K562 (cell line): ENCODE measurements around the gene ANKS1B. TPM values are rescaled to one million over a fixed set of nuclear protein-coding genes. Genes with fewer than 3 reads are reported as not detected.

Experiments used
- ATAC-seq: fragments of 200-7000 bp; cut with Tn5 transposase; 3 replicates; pipeline ENCODE4 v1.9.1; 2020; ENCODE audit warnings: moderate library complexity
- BruUV-seq: library from RNA; stranded (reverse); fragments of 400-500 nt; replicated peaks from 2 replicates; lab custom pipeline; 2021; lab: Mats Ljungman, UMichigan
- CTCF ChIA-PET: fragments of 300-600 bp; formaldehyde crosslinking; extraction: SDS; loops from one replicate; lab custom pipeline; 2021; ENCODE audit warnings: low intra/inter-chr PET ratio; lab: Yijun Ruan, JAX
- POLR2A ChIA-PET: fragments of 300-600, 350-650 bp; sonication (Branson Sonifier 250); formaldehyde crosslinking; extraction: SDS; loops from one replicate; lab custom pipeline; 2021; ENCODE audit warnings: antibody characterized with exemption, inconsistent platforms; lab: Yijun Ruan, JAX
- DNase-seq, 4 experiments: peaks; one replicate each; pipeline versions ENCODE4 v3.0.0 to v3.0.0-alpha.2; 2011 to 2018; ENCODE audit warnings: low spot score in 3 of 4, mixed read lengths in 3 of 4; ENCODE audit errors: extremely low read depth in 1 of 4
- FAIRE-seq: peaks from 2 replicates; lab custom pipeline; 2011; peaks lifted over from hg19 to GRCh38; lab: Jason Lieb, UNC
- H2AFZ ChIP-seq: 2 replicates; pipeline ENCODE4 v1.6.0; 2011; ENCODE audit warnings: low read depth, low read length, control low read depth, inconsistent platforms
- H3K27ac ChIP-seq: fragments of 200-600 bp; 3 replicates; pipeline ENCODE4 v1.8.0; 2011; ENCODE audit warnings: low read depth, mild to moderate bottlenecking, control low read depth, inconsistent platforms, low read length, moderate library complexity, mixed read lengths; ENCODE audit errors: extremely low read depth
- H3K27me3 ChIP-seq, 2 experiments: fragments of 300-600 bp in 1 of 2; 2 replicates in 1 of 2; 3 replicates in 1 of 2; pipeline versions ENCODE4 v1.6.0 to v1.8.0; 2011; ENCODE audit warnings: inconsistent platforms in 2 of 2, low read length in 2 of 2, mild to moderate bottlenecking in 1 of 2, mixed read lengths in 1 of 2, moderate library complexity in 1 of 2; ENCODE audit not compliant: control insufficient read depth in 2 of 2, insufficient read depth in 2 of 2
- H3K36me3 ChIP-seq: fragments of 300-600 bp; 3 replicates; pipeline ENCODE4 v1.8.0; 2011; ENCODE audit warnings: mild to moderate bottlenecking, low read length, inconsistent platforms; ENCODE audit not compliant: control insufficient read depth, insufficient read depth
- H3K4me1 ChIP-seq, 2 experiments: fragments of 200-600 bp in 1 of 2; replicated peaks in 1 of 2; 2 replicates in 1 of 2; 3 replicates in 1 of 2; pipeline versions ENCODE4 v1.5.1 to v1.8.0; 2011; ENCODE audit warnings: inconsistent platforms in 2 of 2, low read length in 2 of 2, mild to moderate bottlenecking in 1 of 2, mixed read lengths in 1 of 2, moderate library complexity in 1 of 2; ENCODE audit not compliant: control insufficient read depth in 2 of 2, insufficient read depth in 2 of 2
- H3K4me2 ChIP-seq: 2 replicates; pipeline ENCODE4 v1.6.1; 2011; ENCODE audit warnings: low read length, control low read depth, inconsistent platforms, mixed read lengths; ENCODE audit not compliant: insufficient read depth
- H3K4me3 ChIP-seq: fragments of 200-600 bp; sonication (generic), shearing (Covaris generic); 2 replicates; pipeline ENCODE4 v1.5.1; 2016; ENCODE audit warnings: control low read depth, inconsistent platforms
- H3K79me2 ChIP-seq: fragments of 200-600 bp; 3 replicates; pipeline ENCODE4 v1.8.0; 2011; ENCODE audit warnings: low read length, inconsistent platforms; ENCODE audit not compliant: control insufficient read depth, insufficient read depth
- H3K9ac ChIP-seq, 2 experiments: 2 replicates each; pipeline versions ENCODE4 v1.6.0 to v1.6.1; 2011; ENCODE audit warnings: low read depth in 2 of 2, low read length in 2 of 2, control low read depth in 1 of 2, inconsistent platforms in 1 of 2, mild to moderate bottlenecking in 1 of 2, mixed read lengths in 1 of 2; ENCODE audit not compliant: insufficient read depth in 1 of 2
- H3K9me1 ChIP-seq: one replicate; pipeline ENCODE4 v1.6.0; 2011; ENCODE audit warnings: inconsistent platforms, mild to moderate bottlenecking, low read length, moderate library complexity; ENCODE audit not compliant: control insufficient read depth, insufficient read depth
- H3K9me3 ChIP-seq: replicated peaks from 2 replicates; pipeline ENCODE4 v1.5.1; 2011; ENCODE audit warnings: low read depth, low read length, inconsistent platforms; ENCODE audit not compliant: control insufficient read depth, insufficient read depth
- H4K20me1 ChIP-seq: replicated peaks from 2 replicates; pipeline ENCODE4 v1.6.1; 2011; ENCODE audit warnings: low read length, inconsistent platforms, mixed read lengths; ENCODE audit not compliant: control insufficient read depth, insufficient read depth
- BHLHE40 ChIP-seq: IDR thresholded peaks from 2 replicates; pipeline ENCODE4 v1.6.1; 2011; ENCODE audit warnings: low read length, improper control_type of control experiment
- CBFA2T3 ChIP-seq: fragments of 450-650 bp; IDR thresholded peaks from 2 replicates; pipeline ENCODE4 v1.6.1; 2017
- HOXB6 ChIP-seq: fragments of 250-450 bp; sonication (Bioruptor Pico); IDR thresholded peaks from 2 replicates; pipeline ENCODE4 v1.5.1; 2022; ENCODE audit warnings: mild to moderate bottlenecking, borderline replicate concordance
- PCBP1 ChIP-seq: fragments of 200-400 bp; formaldehyde crosslinking; IDR thresholded peaks from 2 replicates; pipeline ENCODE4 v1.6.1; 2018; ENCODE audit warnings: mild to moderate bottlenecking, low read depth, low read length; ENCODE audit not compliant: poor library complexity, severe bottlenecking
- RFX1 ChIP-seq: fragments of 450-650 bp; IDR thresholded peaks from 2 replicates; pipeline ENCODE4 v1.6.1; 2016; ENCODE audit warnings: mild to moderate bottlenecking, moderate library complexity
- WGBS: fragments of 100-300 bp; shearing (Covaris generic); methylation state at CpG from one replicate; pipeline ENCODE4 v1.1.6; 2016; ENCODE audit warnings: low coverage, mixed read lengths; ENCODE audit not compliant: insufficient coverage; ENCODE audit errors: missing lambda C conversion rate; 5-methylcytosine and 5-hydroxymethylcytosine counted together
- in situ Hi-C: fragments of 300-500 bp; cut with MboI; formaldehyde crosslinking; loops from 4 replicates; pipeline ENCODE4 v1.15.0; 2018; ENCODE audit warnings: inconsistent platforms, mixed read lengths
- intact Hi-C: fragments of 100-400 bp; cut with micrococcal nuclease; formaldehyde crosslinking; loops from 2 replicates; pipeline ENCODE4 v1.14.2; 2022
- polyA plus RNA-seq, 8 experiments: library from polyadenylated mRNA; depleted of rRNA in 4 of 8; stranded (reverse) in 5 of 8; unstranded in 3 of 8; fragments of >200 nt; fragmentation: Nextera tagmentation in 2 of 8; fragmentation: Illumina TruSeq in 1 of 8; extraction: Ambion mirVana in 2 of 8; extraction: Trizol in 1 of 8; gene quantifications; 2 replicates each; pipeline versions ENCODE4 v1.2.1 to v1.2.3, GENCODE V29; 2011 to 2014; ENCODE audit warnings: inconsistent platforms in 1 of 8, missing spikeins in 1 of 8
- total RNA-seq, 7 experiments: library from RNA; depleted of rRNA in 6 of 7; stranded (reverse); fragments of >200 nt in 6 of 7; fragmentation: Illumina TruSeq in 2 of 7; extraction: Trizol in 2 of 7; gene quantifications; 2 replicates each; pipeline versions ENCODE4 v1.2.1 to v1.2.3, GENCODE V29; 2011 to 2021; ENCODE audit warnings: low replicate concordance in 1 of 7
- TF ChIP-seq, protein P1 (sequence below): fragments of 200-800 bp; sonication (Bioruptor generic); IDR thresholded peaks from 2 replicates; pipeline ENCODE4 v1.6.1; 2016; ENCODE audit warnings: missing genetic modification characterization, missing compliant biosample characterization

The ANKS1B gene
- total and polyA plus RNA-seq, 9 of the 15 experiments (the other 6 are each of a cell fraction or from before 2014, with no cell fraction given): 0.04 to 0.47 (median 0.28) TPM; not detected in 4

DNA sequence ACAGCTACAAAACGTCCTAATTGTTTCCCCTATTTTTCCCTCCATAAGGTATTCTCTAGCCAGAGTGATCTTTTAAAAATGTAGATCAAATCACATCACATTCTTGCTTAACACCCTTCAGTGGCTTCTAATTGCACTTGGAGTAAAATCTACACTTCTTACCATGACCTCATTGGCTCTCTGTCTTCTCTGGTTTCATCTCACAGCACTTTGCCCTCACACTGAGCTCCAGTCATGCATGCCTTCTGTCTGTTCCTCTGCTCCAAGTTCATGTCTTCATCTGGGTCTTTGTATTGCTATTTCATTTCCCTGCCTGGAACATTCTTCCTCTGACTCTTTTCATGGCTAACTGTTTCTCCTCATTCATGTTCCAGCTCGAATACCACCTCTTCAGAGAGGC is 557.6 kb downstream of the ANKS1B start:
- Histone ChIP-seq H3K4me1 (no peaks in the 10 kb centered on the region), H3K4me3 (no peak overlapping the region), H3K27me3 (no peaks in the 10 kb centered on the region), H3K27ac (no peak overlapping the region), H3K36me3 (no peaks in the 10 kb centered on the region), H4K20me1 (no peaks in the 10 kb centered on the region), H3K4me2 (no peak overlapping the region), H2AFZ (no peak overlapping the region), H3K9me3 (no peaks in the 10 kb centered on the region), H3K9ac (no peak overlapping the region), H3K9me1 (no peaks in the 10 kb centered on the region), H3K79me2 (no peaks in the 10 kb centered on the region)
- ChIA-PET POLR2A (no interaction called here), CTCF (interaction anchor here (0.5 kb wide), 1 partner anchor 15 kb away, joined by 3 read pairs; no protein-coding TSS in a partner anchor)
- ATAC-seq: no peak
- TF ChIP-seq, protein P1, sequence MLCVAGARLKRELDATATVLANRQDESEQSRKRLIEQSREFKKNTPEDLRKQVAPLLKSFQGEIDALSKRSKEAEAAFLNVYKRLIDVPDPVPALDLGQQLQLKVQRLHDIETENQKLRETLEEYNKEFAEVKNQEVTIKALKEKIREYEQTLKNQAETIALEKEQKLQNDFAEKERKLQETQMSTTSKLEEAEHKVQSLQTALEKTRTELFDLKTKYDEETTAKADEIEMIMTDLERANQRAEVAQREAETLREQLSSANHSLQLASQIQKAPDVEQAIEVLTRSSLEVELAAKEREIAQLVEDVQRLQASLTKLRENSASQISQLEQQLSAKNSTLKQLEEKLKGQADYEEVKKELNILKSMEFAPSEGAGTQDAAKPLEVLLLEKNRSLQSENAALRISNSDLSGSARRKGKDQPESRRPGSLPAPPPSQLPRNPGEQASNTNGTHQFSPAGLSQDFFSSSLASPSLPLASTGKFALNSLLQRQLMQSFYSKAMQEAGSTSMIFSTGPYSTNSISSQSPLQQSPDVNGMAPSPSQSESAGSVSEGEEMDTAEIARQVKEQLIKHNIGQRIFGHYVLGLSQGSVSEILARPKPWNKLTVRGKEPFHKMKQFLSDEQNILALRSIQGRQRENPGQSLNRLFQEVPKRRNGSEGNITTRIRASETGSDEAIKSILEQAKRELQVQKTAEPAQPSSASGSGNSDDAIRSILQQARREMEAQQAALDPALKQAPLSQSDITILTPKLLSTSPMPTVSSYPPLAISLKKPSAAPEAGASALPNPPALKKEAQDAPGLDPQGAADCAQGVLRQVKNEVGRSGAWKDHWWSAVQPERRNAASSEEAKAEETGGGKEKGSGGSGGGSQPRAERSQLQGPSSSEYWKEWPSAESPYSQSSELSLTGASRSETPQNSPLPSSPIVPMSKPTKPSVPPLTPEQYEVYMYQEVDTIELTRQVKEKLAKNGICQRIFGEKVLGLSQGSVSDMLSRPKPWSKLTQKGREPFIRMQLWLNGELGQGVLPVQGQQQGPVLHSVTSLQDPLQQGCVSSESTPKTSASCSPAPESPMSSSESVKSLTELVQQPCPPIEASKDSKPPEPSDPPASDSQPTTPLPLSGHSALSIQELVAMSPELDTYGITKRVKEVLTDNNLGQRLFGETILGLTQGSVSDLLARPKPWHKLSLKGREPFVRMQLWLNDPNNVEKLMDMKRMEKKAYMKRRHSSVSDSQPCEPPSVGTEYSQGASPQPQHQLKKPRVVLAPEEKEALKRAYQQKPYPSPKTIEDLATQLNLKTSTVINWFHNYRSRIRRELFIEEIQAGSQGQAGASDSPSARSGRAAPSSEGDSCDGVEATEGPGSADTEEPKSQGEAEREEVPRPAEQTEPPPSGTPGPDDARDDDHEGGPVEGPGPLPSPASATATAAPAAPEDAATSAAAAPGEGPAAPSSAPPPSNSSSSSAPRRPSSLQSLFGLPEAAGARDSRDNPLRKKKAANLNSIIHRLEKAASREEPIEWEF (CRISPR knock-in tag): no peak
- TF ChIP-seq PCBP1: no peak
- no peak for TF ChIP-seq RFX1
- no peak for TF ChIP-seq CBFA2T3
- no peak for TF ChIP-seq BHLHE40
- TF ChIP-seq HOXB6 (CRISPR knock-in tag): no peak
- in situ Hi-C loops (no loop called here), intact Hi-C loops (no loop called here)
- FAIRE-seq: no peak
- no peak for DNase-seq
- 0% methylated on average over 2 of the region's 2 CpGs for WGBS
- BruUV-seq: no TSS peak
